GM19397 (cell line): ENCODE results near the gene LRRC57.

Experiments used
- ATAC-seq: cut with Tn5 transposase; IDR thresholded peaks from one replicate; pipeline ENCODE4 v1.9.1; 2021; ENCODE audit warnings: mild to moderate bottlenecking, moderate library complexity; ENCODE audit not compliant: unreplicated experiment

Gene LRRC57

DNA sequence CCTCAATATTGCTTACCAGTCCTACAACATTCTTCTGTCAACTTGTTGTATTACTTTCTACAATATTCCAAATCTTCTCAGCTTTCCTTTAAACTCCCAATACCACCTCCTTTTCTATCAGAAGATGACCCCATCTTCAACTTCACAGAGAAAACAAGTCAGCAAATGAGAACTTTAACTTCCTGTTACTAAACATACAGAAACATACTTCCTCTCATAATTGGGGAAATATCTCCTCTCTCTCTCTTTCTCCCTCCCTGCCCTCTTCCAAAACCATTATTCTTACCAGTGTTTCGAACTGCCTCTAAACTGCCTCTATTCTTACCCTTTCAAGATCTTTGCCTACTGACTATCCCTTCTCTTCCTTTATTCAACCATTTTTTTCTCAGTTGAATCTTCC, 54.9 kb downstream of the LRRC57 start:
- no peak for ATAC-seq

DNA sequence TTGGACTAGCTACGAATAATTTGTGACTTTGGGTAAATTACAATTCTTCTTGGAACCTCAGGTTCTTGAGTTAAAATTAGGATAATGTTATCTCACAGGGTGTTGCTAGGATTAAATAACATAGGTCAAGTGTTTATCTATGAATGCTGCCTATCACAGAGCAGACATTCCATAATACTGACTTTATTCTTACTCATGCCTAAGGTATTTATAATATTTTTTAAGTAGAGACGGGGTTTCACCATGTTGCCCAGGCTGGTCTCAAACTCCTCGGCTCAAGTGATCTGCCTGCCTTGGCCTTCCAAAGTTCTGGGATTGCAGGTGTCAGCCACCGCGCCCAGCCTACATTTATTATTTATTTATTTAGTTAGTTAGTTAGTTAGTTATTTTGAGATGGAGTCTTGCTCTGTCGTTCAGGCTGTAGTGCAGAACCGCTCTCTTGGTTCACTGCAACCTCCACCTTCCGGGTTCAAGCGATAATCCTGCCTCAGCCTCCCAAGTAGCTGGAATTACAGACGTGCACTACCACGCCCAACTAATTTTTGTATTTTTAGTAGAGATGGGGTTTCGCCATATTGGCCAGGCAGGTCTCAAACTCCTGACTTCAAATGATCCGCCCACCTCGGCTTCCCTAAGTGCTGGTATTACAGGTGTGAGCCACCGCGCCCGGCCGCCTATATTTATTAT, 56.9 kb downstream of the LRRC57 start:
- no peak for ATAC-seq

DNA sequence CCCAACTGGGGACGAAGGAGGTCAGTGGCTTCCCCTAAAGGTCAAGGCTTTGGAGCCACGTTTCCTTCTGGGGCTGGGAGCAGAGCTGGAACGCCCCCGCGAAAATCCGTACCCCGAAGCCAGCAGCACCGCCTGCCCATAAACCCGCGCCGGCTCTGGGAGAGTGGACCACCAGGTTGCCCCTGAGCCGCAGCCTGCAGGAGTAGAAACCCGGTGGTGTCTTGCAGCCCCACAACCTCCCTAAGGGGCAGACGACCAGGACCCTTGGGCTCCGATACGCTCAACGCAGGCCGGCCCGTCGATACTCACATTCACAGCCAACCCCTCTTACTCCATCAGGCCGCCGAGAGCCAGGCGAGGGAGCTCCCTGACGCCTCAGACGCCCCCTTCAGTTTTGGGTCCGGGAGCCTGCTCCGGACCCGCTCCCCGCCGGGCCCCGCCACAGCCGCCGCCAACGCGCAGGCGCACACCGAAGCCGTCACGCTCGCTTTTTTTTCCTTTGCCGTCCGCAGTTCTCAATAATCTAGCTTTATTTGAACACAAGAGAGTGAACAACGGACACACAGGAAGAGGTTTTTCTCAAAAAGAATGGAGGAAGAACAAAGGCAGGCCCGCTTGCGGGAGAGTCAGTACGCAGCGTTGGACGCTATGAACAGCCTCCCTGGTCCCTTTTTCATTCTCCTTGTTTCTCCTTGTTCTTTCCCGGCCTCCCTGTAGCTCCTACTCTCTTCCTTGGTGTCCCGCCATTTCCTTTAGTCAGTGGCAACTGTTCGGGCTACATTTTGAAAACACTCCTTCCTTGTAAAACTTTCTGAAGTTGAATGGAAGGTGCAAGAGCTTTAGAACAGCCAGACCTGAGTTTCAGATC, 57.7 kb downstream of the LRRC57 start, which contains the start of gene ZNF106:
TSS of gene ZNF106 (minus strand) at position 471 of the 868 bp plus-strand sequence. CDS start 18,852 bp downstream, outside the sequence.
- ATAC-seq, result peak; percentile 67

DNA sequence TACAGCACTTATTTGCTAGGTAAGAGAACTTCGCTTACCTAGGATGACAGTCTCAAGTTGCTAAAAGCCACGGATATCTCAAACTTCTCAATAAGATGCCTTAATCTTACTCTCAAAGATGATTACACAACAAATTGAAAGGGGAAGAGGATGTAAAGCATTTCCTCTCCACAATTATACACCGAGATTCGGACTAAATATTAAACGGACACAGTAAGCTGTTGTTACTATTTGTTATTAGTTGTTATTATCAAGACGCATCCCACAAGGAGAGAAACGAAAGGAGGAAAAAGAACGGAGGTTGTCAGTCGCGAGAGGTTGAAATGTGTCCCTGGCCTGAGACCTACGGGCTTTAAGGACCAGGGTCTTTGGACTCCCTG, 58.3 kb downstream of the LRRC57 start:
- no peak for ATAC-seq
